Erythroblast (primary cell): ENCODE measurements around the gene IGFBP1.

Experiments used
- GATA1 ChIP-seq: IDR thresholded peaks from 2 replicates; pipeline ENCODE4 v1.6.1; 2011; ENCODE audit warnings: low read depth, mild to moderate bottlenecking, control low read depth, low read length, moderate library complexity
- POLR2A ChIP-seq: IDR thresholded peaks from 2 replicates; pipeline ENCODE4 v1.6.1; 2011; ENCODE audit warnings: mild to moderate bottlenecking, low read length

DNA sequence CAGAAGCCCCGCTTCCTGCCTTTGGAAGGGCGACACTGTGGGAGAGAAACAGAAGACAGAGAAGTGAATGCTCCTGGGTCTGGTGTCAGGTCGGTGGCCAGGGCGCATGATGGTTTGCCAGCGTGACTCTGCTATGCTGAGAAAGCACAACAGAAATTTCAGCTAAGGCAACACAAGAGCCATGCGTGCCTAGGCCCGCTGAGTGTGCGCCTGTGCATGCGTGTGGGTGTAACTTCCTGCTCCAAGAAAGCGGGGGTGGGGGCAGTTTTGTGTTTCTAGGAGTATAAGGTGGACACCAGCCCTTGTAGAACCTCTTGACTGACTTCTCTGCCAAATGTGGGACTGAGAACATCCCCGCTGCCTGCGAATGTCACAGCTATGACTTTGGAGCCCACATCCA lies 26.6 kb downstream of the IGFBP1 start:
- TF ChIP-seq POLR2A (no peak), GATA1 (no peak)
